Astrocyte of the cerebellum (primary cell): ENCODE measurements around the gene UCMA.

Source experiments
- DNase-seq: peaks from one replicate; pipeline ENCODE4 v3.0.0-alpha.2; 2011; ENCODE audit warnings: low read depth
- H3K4me3 ChIP-seq: 2 replicates; pipeline ENCODE4 v1.5.1; 2011; ENCODE audit warnings: mild to moderate bottlenecking, low read depth, low read length, moderate library complexity
- CTCF ChIP-seq: IDR thresholded peaks from 2 replicates; pipeline ENCODE4 v1.5.1; 2012; ENCODE audit warnings: low read length, low read depth, moderate library complexity, mild to moderate bottlenecking; ENCODE audit errors: missing control alignments
- in situ Hi-C: cut with HindIII; loops from 2 replicates; pipeline ENCODE4 v1.10.0; 2017; ENCODE audit warnings: low sequenced_read_pairs

UCMA gene

GRCh38 chr10:13184276-13184675, 49.9 kb downstream of the UCMA start:
- DNase-seq = no peak
- H3K4me3 ChIP-seq = no peak overlapping the region
- in situ Hi-C loops = no loop called here
- no peak for TF ChIP-seq CTCF

- in situ Hi-C loops = no loop called here
Measured at GRCh38 chr10:13183625-13184024, 50.5 kb downstream of the UCMA start.

GRCh38 chr10:13182424-13182823, 51.8 kb downstream of the UCMA start:
- DNase-seq = no peak

More at GRCh38 chr10:13183625-13184024, 50.5 kb downstream of the UCMA start:
- no peak for DNase-seq
- TF ChIP-seq CTCF = no peak
- H3K4me3 ChIP-seq = no peak overlapping the region

GRCh38 chr10:13180788-13181187, 53.4 kb downstream of the UCMA start:
- no peak for DNase-seq
- TF ChIP-seq CTCF = no peak
- in situ Hi-C loops = no loop called here

More at GRCh38 chr10:13182424-13182823, 51.8 kb downstream of the UCMA start:
- in situ Hi-C loops = no loop called here
- H3K4me3 ChIP-seq = no peak overlapping the region
- TF ChIP-seq CTCF = no peak

GRCh38 chr10:13173616-13174015, 60.6 kb downstream of the UCMA start:
- no peak for TF ChIP-seq CTCF
- no peak for DNase-seq
- in situ Hi-C loops = no loop called here
- H3K4me3 ChIP-seq = no peak overlapping the region

More at GRCh38 chr10:13180788-13181187, 53.4 kb downstream of the UCMA start:
- H3K4me3 ChIP-seq = no peak overlapping the region
